Astrocyte of the cerebellum (primary cell): ENCODE measurements around the gene LIN7A.

Source experiments
- DNase-seq: peaks from one replicate; pipeline ENCODE4 v3.0.0-alpha.2; 2011; ENCODE audit warnings: low read depth
- H3K4me3 ChIP-seq: 2 replicates; pipeline ENCODE4 v1.5.1; 2011; ENCODE audit warnings: mild to moderate bottlenecking, low read depth, low read length, moderate library complexity
- in situ Hi-C: cut with HindIII; loops from 2 replicates; pipeline ENCODE4 v1.10.0; 2017; ENCODE audit warnings: low sequenced_read_pairs
- TF ChIP-seq, protein P1 (sequence below): IDR thresholded peaks from 2 replicates; pipeline ENCODE4 v1.5.1; 2012; ENCODE audit warnings: low read length, low read depth, moderate library complexity, mild to moderate bottlenecking; ENCODE audit errors: missing control alignments

LIN7A gene

DNA sequence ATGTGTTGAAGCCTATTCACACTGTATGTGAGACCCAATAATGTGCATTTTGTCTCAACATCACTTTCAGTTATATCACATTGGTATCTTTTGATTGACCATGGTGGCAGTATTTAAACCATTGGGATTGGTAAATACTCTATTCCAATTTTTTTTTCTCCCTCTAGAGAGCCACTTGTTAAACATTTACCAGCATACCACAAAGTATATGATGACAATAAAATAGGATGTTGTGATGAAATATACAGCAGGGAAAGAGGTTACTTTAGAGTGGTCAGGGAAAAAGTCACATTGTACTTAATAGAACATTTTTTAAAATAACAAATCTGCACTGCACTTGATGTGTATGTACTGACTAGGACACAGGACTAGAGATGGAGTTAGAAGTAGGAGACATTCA, 5.6 kb upstream of the LIN7A start:
- no peak for DNase-seq
- in situ Hi-C loops, result no loop called here
- H3K4me3 ChIP-seq, result no peak overlapping the region
- TF ChIP-seq, protein P1, sequence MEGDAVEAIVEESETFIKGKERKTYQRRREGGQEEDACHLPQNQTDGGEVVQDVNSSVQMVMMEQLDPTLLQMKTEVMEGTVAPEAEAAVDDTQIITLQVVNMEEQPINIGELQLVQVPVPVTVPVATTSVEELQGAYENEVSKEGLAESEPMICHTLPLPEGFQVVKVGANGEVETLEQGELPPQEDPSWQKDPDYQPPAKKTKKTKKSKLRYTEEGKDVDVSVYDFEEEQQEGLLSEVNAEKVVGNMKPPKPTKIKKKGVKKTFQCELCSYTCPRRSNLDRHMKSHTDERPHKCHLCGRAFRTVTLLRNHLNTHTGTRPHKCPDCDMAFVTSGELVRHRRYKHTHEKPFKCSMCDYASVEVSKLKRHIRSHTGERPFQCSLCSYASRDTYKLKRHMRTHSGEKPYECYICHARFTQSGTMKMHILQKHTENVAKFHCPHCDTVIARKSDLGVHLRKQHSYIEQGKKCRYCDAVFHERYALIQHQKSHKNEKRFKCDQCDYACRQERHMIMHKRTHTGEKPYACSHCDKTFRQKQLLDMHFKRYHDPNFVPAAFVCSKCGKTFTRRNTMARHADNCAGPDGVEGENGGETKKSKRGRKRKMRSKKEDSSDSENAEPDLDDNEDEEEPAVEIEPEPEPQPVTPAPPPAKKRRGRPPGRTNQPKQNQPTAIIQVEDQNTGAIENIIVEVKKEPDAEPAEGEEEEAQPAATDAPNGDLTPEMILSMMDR, result no peak

DNA sequence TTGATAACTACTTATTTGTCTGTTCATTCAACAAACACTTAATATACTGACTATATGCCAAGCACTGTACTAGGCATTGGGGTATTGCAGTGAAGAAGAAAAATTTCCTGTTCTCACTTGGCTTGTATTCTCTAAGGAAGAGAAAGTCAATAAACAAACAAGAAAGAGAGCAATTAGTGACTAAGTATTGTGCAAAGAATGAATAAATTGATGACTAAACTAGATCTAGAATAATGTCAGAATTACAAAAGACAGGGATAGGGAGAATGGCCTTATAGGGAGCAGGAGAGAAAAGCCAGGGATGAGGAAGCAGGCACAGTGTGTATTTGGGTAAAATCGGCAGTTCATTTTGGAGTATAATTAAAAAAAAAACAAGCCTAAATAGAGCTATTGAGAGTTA, 4.2 kb upstream of the LIN7A start:
- in situ Hi-C loops, result no loop called here

DNA sequence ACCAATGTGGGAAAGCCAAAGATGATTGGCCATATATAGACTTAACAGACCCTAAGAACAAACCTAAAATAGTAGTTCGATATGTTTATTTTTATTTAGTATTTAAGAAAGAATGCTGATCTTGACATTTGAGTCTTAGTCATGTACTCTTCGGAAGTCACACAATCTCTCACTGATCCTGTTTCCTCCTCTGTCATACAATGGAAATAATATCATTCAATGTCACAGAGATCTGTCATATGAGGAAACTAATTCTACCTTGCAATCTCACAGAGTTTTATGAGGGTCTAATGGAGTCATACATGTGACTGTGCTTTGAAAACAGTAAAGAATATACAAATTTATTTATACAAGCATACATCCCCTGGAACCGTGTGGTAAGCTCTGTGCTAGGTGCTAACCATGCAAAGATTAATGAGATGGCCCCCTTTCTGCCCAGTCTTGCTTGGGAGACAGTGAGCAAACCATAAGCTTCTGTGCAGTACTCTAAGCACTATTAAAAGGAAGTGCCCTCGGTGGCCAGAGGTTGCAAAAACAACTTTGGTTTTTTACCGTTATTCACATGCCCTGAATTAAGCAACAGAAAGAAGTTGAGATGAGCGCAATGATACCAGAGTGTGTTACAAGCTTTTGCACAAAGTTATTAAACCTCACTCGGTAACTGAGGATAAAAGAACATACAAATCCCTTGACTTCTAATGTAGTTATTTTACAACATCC, 1.7 kb upstream of the LIN7A start:
- in situ Hi-C loops, result no loop called here
- DNase-seq, result no peak
- TF ChIP-seq, protein P1, result no peak
- H3K4me3 ChIP-seq, result no peak overlapping the region

More for the DNA sequence above, 4.2 kb upstream of the LIN7A start:
- H3K4me3 ChIP-seq, result no peak overlapping the region
- TF ChIP-seq, protein P1, result no peak
- DNase-seq, result no peak

DNA sequence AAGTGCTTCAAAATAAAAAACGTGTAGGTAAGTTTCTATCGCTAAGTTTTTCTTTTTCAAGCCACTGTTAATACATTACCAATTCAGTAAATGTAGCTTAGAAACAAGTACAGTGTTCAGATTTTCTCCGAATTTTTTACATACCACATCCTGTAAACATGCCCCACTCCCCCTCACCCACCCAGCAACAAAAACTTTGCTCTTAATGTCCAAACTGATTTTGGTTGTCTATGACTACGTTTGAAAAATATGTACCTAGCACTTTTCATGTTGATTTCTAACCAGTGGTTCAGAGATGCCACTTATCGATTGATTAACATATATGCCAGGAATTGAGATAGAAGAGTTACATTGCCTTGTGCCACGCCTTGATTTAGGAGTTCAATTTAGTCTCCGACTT, 663 bp upstream of the LIN7A start:
- no peak for DNase-seq
- peak overlapping the region; percentile 92 for H3K4me3 ChIP-seq
- in situ Hi-C loops, result no loop called here
- TF ChIP-seq, protein P1, result no peak

DNA sequence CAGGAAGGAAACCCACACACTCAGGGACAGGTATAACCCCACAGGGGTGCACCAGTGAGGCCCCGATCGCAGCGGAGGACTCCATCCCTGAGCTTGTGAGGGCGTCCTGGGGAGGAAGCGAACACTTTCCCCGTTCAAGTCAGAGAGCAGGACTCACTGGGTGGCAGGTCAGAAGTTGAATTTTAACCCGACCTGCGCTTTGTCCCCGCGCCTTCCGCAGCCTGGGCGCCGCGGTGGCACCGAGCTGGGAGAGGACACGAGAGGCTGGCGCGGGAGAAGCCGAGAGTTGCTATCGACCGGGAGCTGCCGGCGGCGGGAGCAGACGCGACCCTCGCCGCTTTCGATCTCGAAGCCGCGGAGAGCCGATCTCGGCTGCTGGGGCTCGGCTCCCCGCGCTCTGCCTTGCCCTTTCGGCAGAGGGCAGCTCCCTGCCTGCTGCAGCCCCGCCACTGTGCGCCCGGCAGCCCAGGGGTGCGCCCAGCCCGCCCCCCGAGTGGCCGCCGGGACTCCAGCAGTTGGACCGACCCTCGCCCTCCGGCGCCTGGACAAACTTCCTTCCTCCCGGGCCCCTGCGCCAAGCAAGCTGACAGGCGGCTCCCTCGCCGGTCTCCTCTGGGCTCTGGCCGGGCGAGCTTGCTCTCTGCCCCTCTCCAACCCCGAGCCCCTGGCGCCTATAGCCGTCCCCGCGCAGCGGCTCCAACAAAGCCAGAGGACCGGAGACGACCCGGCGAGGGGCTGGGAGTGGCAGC, 918 bp downstream of the LIN7A start:
- peak overlapping the region; percentile 92 for H3K4me3 ChIP-seq
- in situ Hi-C loops, result no loop called here
- DNase-seq, result no peak
- TF ChIP-seq, protein P1, result peak; percentile 2

DNA sequence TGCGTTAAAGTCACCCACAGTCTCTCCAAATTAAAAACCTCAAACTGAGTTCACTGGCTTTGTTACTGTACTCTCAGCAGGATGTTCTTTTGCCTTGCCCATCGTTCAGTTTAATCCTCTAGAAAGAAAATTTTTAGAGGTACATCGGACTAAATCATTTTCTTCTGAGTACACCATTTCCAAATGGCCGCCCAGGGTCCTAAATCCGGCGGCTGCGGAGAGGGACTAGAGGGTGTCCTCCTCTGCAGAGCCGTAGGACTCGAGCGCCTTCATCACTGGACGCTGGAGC, 1.4 kb downstream of the LIN7A start:
- TF ChIP-seq, protein P1, result no peak
- peak overlapping the region; percentile 92 for H3K4me3 ChIP-seq
- in situ Hi-C loops, result no loop called here
- DNase-seq, result no peak
